ENCODE results near the gene PIN4. TPM values are rescaled to one million over a fixed set of nuclear protein-coding genes. Genes with fewer than 3 reads are reported as not detected.

The PIN4 gene
- polyA plus RNA-seq, 1 of the 3 experiments (the other 2 are of a cell fraction): 29.8 TPM

DNA sequence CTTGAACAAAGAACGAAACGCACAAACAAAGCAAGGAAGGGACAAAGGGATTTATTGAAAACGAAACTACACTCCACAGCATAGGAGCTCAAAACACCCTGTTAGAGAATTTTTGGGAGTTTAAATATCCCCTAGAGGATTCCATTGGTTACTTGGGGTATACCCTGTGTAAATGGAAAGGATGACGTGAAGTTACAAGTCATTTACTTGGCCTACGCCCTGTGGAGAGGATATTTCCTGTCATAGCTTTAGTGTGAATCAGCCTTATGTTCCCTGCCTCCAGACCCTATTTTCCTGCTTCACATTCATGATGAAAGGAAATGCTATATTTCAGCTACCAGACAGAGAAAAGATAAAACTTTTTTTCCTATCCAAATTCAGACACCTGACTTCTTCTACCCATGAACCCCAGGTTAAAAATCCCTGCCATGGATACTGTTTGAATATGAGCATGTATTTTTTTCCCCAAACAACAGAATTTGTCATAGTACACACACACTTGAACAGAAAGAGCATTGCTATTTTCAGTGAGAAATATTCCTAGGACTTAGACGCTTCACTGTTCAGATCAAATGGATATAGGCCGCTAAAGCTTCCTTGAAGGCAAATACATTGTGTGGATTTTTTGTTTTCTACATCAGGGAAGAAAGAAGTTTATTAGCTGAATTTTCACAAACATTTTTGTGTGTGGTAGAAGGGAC, 20.4 kb downstream of the PIN4 start:
- Histone ChIP-seq H3K9me2 (no peaks in the 10 kb centered on the region), H3K9me3 (no peaks in the 10 kb centered on the region), H3K4me1 (ENCODE audit: control insufficient read depth in 1 of 2, insufficient read depth in 2 of 2, low read depth in 1 of 2, low read length in 1 of 2) (no peaks in the 10 kb centered on the region), H3K79me2 (ENCODE audit: insufficient read depth) (peaks cover 34% of the 10 kb centered on the region; the same call in 1 of the 2 replicates), H4K20me1 (ENCODE audit: insufficient read depth) (no peaks in the 10 kb centered on the region), H3K27ac (ENCODE audit: low read depth in 2 of 2, low read length in 1 of 2) (peak overlapping the region in 1 of 2 experiments; percentile 87; a peak in 3 of 4 replicates), H2AFZ (ENCODE audit: low read depth) (peak overlapping the region; percentile 60), H3F3A (replicated peaks; ENCODE audit: insufficient read depth) (peaks cover 15% of the 10 kb centered on the region), H3K36me3 (replicated peaks in 1 of 2; ENCODE audit: control insufficient read depth in 1 of 2, insufficient read depth in 2 of 2, low read length in 1 of 2) (peaks cover 40 to 50% of the 10 kb centered on the region in 2 experiments), H3K27me3 (ENCODE audit: insufficient read depth) (no peaks in the 10 kb centered on the region), H3K4me2 (peak overlapping the region; percentile 54; the same call in 1 of the 2 replicates), H3K4me3 (ENCODE audit: low read depth in 2 of 2, low read length in 1 of 2) (peak overlapping the region in 1 of 2 experiments; percentile 34; a peak in 1 of 4 replicates), H3K9ac (peak overlapping the region; percentile 60)
- ChIA-PET CTCF (no interaction called here), POLR2A (no interaction called here)
- WGBS (ENCODE audit: low lambda C conversion rate): 59% methylated on average over 7 of the region's 7 CpGs
- DNase-seq: no peak
- TF ChIP-seq GATA2 (CRISPR knock-in tag; IDR thresholded peaks at IDR 0.05): no peak
- no peak for TF ChIP-seq ZBTB33 (IDR thresholded peaks at IDR 0.05; ENCODE audit: borderline replicate concordance, low read depth)
- TF ChIP-seq NFIC (IDR thresholded peaks at IDR 0.05; ENCODE audit: borderline replicate concordance): no peak
- TF ChIP-seq POLR2AphosphoS5 (IDR thresholded peaks at IDR 0.05; ENCODE audit: low read depth, low read length): no peak
- no peak for TF ChIP-seq NRF1 (IDR thresholded peaks at IDR 0.05; ENCODE audit: low read depth, low read length)
- no peak for TF ChIP-seq SIN3A (IDR thresholded peaks at IDR 0.05; ENCODE audit: borderline replicate concordance, low read depth, low read length)
- no peak for TF ChIP-seq RXRA (IDR thresholded peaks at IDR 0.05; ENCODE audit: borderline replicate concordance, low read depth)
- TF ChIP-seq EZH2phosphoT487 (IDR thresholded peaks at IDR 0.05; ENCODE audit: borderline replicate concordance, low read depth): no peak
- peak; percentile 21 for TF ChIP-seq JUND (IDR thresholded peaks at IDR 0.05)
- peak; percentile 50; the same call in 1 of the 2 replicates for TF ChIP-seq FOSL2 (IDR thresholded peaks at IDR 0.05; ENCODE audit: borderline replicate concordance, low read depth)
- no peak for TF ChIP-seq FOXM1 (IDR thresholded peaks at IDR 0.05; ENCODE audit: low read depth)

DNA sequence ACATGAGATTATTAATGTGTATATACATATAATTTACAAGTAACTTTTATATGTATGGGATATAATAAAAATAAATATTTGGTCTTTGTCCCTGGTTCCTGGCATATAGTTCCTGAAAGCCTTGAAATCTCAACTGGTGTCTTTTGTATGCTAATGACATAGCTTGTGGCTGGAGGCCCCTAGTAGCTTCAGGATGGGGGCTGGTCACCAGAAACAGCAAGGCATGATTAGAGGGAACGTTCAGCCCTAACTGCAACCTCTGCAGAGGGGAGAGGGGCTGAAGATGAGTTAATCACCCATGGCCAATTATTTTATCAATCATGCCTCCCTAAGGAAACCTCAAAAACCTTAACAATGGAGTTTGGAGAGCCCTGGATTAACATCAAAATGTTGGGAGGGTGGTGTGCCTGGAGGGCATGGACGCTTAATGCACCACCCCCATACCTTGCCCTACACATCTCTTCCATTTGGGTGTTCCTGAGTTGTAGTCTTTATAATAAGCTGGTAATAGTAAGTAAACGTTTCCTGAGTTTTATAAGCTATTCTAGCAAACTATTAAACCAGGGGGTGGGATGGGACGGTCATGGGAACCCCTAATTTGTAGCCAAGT, 21.3 kb downstream of the PIN4 start:
- Histone ChIP-seq H3F3A (replicated peaks; ENCODE audit: insufficient read depth) (peaks cover 12% of the 10 kb centered on the region), H3K4me3 (ENCODE audit: low read depth in 2 of 2, low read length in 1 of 2) (no peak overlapping the region), H3K9me2 (no peaks in the 10 kb centered on the region), H3K4me2 (no peak overlapping the region), H3K9me3 (no peaks in the 10 kb centered on the region), H3K79me2 (ENCODE audit: insufficient read depth) (peaks cover 42% of the 10 kb centered on the region; the same call in 1 of the 2 replicates), H3K9ac (no peak overlapping the region), H3K27ac (ENCODE audit: low read depth in 2 of 2, low read length in 1 of 2) (peak overlapping the region in 1 of 2 experiments; percentile 87; a peak in 2 of 4 replicates), H3K36me3 (replicated peaks in 1 of 2; ENCODE audit: control insufficient read depth in 1 of 2, insufficient read depth in 2 of 2, low read length in 1 of 2) (peaks cover 35 to 48% of the 10 kb centered on the region in 2 experiments), H2AFZ (ENCODE audit: low read depth) (no peak overlapping the region), H3K4me1 (ENCODE audit: control insufficient read depth in 1 of 2, insufficient read depth in 2 of 2, low read depth in 1 of 2, low read length in 1 of 2) (no peaks in the 10 kb centered on the region), H4K20me1 (ENCODE audit: insufficient read depth) (no peaks in the 10 kb centered on the region), H3K27me3 (ENCODE audit: insufficient read depth) (no peaks in the 10 kb centered on the region)
- no peak for DNase-seq
- CTCF ChIA-PET: interaction anchor here (0.7 kb wide), 1 partner anchor 185 kb away, joined by 3 read pairs; no protein-coding TSS in a partner anchor
- POLR2A ChIA-PET: no interaction called here
- 93% methylated on average over 4 of the region's 4 CpGs for WGBS (ENCODE audit: low lambda C conversion rate)
- TF ChIP-seq USF1 (IDR thresholded peaks at IDR 0.05; ENCODE audit: borderline replicate concordance, low read depth): no peak
- no peak for TF ChIP-seq MEF2A (IDR thresholded peaks at IDR 0.05; ENCODE audit: borderline replicate concordance, low read depth)
- TF ChIP-seq RXRA (IDR thresholded peaks at IDR 0.05; ENCODE audit: borderline replicate concordance, low read depth): no peak
- TF ChIP-seq MXI1 (IDR thresholded peaks at IDR 0.05; ENCODE audit: low read depth, low read length): no peak
- no peak for TF ChIP-seq NFIC (IDR thresholded peaks at IDR 0.05; ENCODE audit: borderline replicate concordance)
- TF ChIP-seq FOXM1 (IDR thresholded peaks at IDR 0.05; ENCODE audit: low read depth): no peak
- no peak for TF ChIP-seq ZBTB33 (IDR thresholded peaks at IDR 0.05; ENCODE audit: borderline replicate concordance, low read depth)
- TF ChIP-seq, protein P1, sequence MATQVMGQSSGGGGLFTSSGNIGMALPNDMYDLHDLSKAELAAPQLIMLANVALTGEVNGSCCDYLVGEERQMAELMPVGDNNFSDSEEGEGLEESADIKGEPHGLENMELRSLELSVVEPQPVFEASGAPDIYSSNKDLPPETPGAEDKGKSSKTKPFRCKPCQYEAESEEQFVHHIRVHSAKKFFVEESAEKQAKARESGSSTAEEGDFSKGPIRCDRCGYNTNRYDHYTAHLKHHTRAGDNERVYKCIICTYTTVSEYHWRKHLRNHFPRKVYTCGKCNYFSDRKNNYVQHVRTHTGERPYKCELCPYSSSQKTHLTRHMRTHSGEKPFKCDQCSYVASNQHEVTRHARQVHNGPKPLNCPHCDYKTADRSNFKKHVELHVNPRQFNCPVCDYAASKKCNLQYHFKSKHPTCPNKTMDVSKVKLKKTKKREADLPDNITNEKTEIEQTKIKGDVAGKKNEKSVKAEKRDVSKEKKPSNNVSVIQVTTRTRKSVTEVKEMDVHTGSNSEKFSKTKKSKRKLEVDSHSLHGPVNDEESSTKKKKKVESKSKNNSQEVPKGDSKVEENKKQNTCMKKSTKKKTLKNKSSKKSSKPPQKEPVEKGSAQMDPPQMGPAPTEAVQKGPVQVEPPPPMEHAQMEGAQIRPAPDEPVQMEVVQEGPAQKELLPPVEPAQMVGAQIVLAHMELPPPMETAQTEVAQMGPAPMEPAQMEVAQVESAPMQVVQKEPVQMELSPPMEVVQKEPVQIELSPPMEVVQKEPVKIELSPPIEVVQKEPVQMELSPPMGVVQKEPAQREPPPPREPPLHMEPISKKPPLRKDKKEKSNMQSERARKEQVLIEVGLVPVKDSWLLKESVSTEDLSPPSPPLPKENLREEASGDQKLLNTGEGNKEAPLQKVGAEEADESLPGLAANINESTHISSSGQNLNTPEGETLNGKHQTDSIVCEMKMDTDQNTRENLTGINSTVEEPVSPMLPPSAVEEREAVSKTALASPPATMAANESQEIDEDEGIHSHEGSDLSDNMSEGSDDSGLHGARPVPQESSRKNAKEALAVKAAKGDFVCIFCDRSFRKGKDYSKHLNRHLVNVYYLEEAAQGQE (IDR thresholded peaks at IDR 0.05; ENCODE audit: low read depth, low read length): no peak
- TF ChIP-seq FOSL2 (IDR thresholded peaks at IDR 0.05; ENCODE audit: borderline replicate concordance, low read depth): no peak
- no peak for TF ChIP-seq SMC3 (IDR thresholded peaks at IDR 0.05; ENCODE audit: low read depth, low read length)
